CD4-positive, alpha-beta T cell treated with Interferon gamma for 1 hour (primary cell): ENCODE measurements around the gene TRIM66.
"Not testable (repeated sequence)": the region's sequence is repeated elsewhere in the genome, so short reads cannot be mapped to it uniquely, and the experiment has no call there.

Experiments
- DNase-seq: peaks from one replicate; pipeline ENCODE4 v3.0.0-alpha.2; 2020

Gene TRIM66

GRCh38 chr11:8688414-8689362 lies 6.2 kb upstream of the TRIM66 start:
- peak; percentile 89 for DNase-seq

- DNase-seq = no peak
Observed at GRCh38 chr11:8686325-8686724, 3.9 kb upstream of the TRIM66 start.

GRCh38 chr11:8685820-8686219 lies 3.4 kb upstream of the TRIM66 start:
- no peak for DNase-seq

- no peak for DNase-seq
Observed at GRCh38 chr11:8685306-8685705, 2.8 kb upstream of the TRIM66 start.

- no peak for DNase-seq
Observed at GRCh38 chr11:8684600-8685290, 2.3 kb upstream of the TRIM66 start.

GRCh38 chr11:8683115-8683807 lies 796 bp upstream of the TRIM66 start:
- DNase-seq = no peak

GRCh38 chr11:8681837-8682302 lies 595 bp downstream of the TRIM66 start:
- no peak for DNase-seq

GRCh38 chr11:8679006-8679405 lies 3.5 kb downstream of the TRIM66 start:
- DNase-seq = no peak

- DNase-seq = no peak
Observed at GRCh38 chr11:8676458-8676857, 6.0 kb downstream of the TRIM66 start.

- no peak for DNase-seq
Observed at GRCh38 chr11:8674859-8675258, 7.6 kb downstream of the TRIM66 start.

- DNase-seq = no peak
Observed at GRCh38 chr11:8672346-8672745, 10.1 kb downstream of the TRIM66 start.

GRCh38 chr11:8671651-8672062 lies 10.8 kb downstream of the TRIM66 start:
- DNase-seq = no peak

GRCh38 chr11:8671193-8671612 lies 11.3 kb downstream of the TRIM66 start:
- DNase-seq = no peak

- not testable (repeated sequence) for DNase-seq
Observed at GRCh38 chr11:8670081-8670480, 12.4 kb downstream of the TRIM66 start.

GRCh38 chr11:8665222-8665621 lies 17.2 kb downstream of the TRIM66 start:
- no peak for DNase-seq

- DNase-seq = no peak
Observed at GRCh38 chr11:8661001-8661795, 21.3 kb downstream of the TRIM66 start.

- no peak for DNase-seq
Observed at GRCh38 chr11:8658321-8659057, 24.0 kb downstream of the TRIM66 start.

GRCh38 chr11:8656291-8656690 lies 26.2 kb downstream of the TRIM66 start:
- no peak for DNase-seq

GRCh38 chr11:8654503-8654902 lies 28.0 kb downstream of the TRIM66 start:
- no peak for DNase-seq

- DNase-seq = no peak
Observed at GRCh38 chr11:8652140-8652539, 30.3 kb downstream of the TRIM66 start.

GRCh38 chr11:8650401-8650990 lies 32.0 kb downstream of the TRIM66 start:
- DNase-seq = no peak
